ENCODE measurements around the gene CBFA2T2. TPM values are rescaled to one million over a fixed set of nuclear protein-coding genes. Genes with fewer than 3 reads are reported as not detected.

CBFA2T2 gene
- total RNA-seq, 2 donors from 2014 or later, result 10.6 to 12.5 TPM

DNA sequence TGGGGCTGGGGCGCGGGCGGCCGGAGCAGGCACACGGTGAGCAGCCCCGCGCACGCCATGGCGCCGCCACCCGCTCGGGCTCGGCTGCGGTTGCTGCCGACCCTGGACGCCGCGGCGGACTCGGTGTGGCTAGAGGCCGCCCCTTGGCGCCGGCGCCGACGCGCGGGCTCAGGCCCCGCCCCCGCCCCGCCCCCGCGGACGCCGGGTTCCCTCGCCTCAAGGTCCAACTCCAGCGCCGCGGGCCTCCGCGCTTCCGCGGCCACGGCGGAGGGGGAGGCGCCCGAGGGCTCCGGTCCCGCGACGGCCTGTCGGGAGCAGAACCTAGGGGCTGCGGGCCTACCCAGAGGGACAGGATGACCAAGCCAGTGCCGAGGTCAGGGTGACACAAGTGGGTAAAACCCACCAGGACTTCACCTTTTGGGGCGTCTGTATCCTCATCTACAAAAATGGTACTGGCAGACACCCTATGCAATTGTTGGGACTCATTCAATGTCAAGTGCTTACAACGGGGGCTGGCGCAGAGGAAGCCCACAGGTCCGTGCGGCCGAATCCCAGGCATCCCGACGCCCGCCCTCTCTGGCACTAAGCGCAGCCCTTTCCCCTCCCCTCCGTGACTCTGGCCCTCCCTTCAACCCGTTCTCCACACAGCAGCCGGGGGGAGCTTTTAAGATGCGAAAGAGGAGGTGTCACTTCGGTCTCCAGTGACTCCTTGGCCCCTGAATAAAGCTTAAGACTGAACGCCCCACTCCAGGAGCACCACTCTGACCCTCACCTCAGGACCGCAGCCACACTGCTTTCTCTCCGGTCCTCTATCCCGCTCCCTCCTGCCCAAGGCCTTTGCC lies 184.6 kb downstream of the CBFA2T2 start, which contains the start of gene NECAB3:
NECAB3 (minus strand) TSS at position 135 of the 842 bp plus-strand sequence; CDS start at position 59, 76 bp downstream.
- ATAC-seq, result peak; percentile 94
- H3K27me3 ChIP-seq, result no peaks in the 10 kb centered on the region
- DNase-seq, result peak; percentile 86 to 92 (median 87)
- H3K36me3 ChIP-seq (replicated peaks in 1 of 2; ENCODE audit: insufficient read depth in 1 of 2, low read depth in 2 of 2), result no peaks in the 10 kb centered on the region
- intact Hi-C loops (cut with DNase I), result loop anchor here (5.0 kb wide), 1 partner anchor 212 kb away; no protein-coding TSS in a partner anchor
- TF ChIP-seq, protein P1, sequence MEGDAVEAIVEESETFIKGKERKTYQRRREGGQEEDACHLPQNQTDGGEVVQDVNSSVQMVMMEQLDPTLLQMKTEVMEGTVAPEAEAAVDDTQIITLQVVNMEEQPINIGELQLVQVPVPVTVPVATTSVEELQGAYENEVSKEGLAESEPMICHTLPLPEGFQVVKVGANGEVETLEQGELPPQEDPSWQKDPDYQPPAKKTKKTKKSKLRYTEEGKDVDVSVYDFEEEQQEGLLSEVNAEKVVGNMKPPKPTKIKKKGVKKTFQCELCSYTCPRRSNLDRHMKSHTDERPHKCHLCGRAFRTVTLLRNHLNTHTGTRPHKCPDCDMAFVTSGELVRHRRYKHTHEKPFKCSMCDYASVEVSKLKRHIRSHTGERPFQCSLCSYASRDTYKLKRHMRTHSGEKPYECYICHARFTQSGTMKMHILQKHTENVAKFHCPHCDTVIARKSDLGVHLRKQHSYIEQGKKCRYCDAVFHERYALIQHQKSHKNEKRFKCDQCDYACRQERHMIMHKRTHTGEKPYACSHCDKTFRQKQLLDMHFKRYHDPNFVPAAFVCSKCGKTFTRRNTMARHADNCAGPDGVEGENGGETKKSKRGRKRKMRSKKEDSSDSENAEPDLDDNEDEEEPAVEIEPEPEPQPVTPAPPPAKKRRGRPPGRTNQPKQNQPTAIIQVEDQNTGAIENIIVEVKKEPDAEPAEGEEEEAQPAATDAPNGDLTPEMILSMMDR (IDR thresholded peaks at IDR 0.05), result no peak
- peak; percentile 44 to 49 (median 48) for TF ChIP-seq POLR2A (IDR thresholded peaks at IDR 0.05)
- H3K9me3 ChIP-seq, result no peaks in the 10 kb centered on the region
- H3K27ac ChIP-seq, result peak within 1 kb of the TSS; percentile 21 to 75 (median 66)
- 7 to 33% methylated on average over 13 to 65 of the region's 73 CpGs for WGBS, 2 donors
- peak within 1 kb of the TSS; percentile 34 to 35 for H3K4me3 ChIP-seq
- peaks cover 30% of the 10 kb centered on the region for H3K4me1 ChIP-seq

DNA sequence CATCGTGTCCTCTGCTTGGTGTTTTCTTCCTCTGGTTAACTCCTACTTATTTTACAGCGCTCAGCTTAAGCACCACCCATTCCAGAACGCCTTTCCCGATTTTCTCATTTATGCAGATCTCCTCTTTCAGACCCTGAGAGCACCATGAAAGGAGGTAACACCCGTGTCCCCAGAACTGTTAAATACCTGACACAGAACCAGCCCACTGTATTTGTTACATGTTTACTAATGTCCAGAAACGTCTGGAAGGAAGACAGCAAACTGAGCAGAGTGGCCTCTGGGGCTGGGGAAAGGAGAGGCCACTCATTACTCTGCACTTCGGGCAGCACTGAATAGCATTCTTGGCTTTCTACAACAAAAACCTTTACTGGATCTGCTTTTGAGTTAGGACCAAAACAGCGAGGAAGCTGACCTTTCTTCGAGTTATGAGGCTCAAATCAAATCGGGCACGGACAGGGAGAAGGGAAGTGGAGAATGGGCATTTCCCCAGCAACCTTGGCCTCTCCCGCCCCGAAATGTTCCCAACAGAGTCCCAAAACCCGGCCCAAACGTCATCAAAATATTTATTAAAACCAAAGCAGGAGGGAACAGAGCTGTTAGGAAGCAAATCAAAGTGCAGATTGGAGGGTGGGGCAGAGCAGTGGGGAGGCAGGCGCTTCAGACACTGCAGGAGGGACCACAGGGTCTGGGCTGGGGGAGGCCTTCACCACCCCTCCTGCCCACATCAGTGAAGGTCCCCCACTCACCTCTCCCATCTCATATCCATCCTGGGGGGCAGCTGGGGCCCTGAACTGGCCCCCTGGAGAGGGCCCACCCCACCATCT lies 185.5 kb downstream of the CBFA2T2 start:
- ATAC-seq (no peak), DNase-seq (no peak)
- intact Hi-C loops (cut with DNase I), result no loop called here
- Histone ChIP-seq H3K4me1 (peaks cover 30% of the 10 kb centered on the region), H3K27ac (peak overlapping the region in 3 of 4 donors; percentile 64 to 75 (median 68)), H3K36me3 (replicated peaks in 1 of 2; ENCODE audit: insufficient read depth in 1 of 2, low read depth in 2 of 2) (no peaks in the 10 kb centered on the region), H3K27me3 (no peaks in the 10 kb centered on the region), H3K4me3 (no peak overlapping the region), H3K9me3 (no peaks in the 10 kb centered on the region)
- no peak for TF ChIP-seq POLR2A (IDR thresholded peaks at IDR 0.05)
- TF ChIP-seq, protein P1 (IDR thresholded peaks at IDR 0.05), result no peak
- WGBS, 2 donors, result 62 to 65% methylated on average over 16 of the region's 16 CpGs

DNA sequence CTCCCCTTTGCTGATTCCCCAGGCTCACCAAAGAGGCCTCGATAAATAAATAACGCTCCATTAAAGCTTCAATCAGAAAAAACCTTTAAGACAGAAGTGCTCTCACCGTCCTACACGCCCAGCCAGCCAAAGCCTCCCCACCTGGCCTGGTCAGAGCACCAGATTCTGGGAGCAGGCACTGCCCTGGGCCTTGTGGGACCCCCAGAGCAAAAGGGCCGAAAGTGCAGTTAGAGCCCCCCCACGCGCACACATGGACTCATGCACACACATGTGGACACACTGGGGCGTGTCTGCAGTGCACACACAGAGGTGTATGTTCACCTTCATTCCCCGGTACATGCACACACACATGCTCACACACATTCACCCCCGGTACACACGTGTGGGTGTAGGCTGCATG lies 186.2 kb downstream of the CBFA2T2 start:
- no peak for DNase-seq
- peak overlapping the region in 1 of 4 donors; percentile 75 for H3K27ac ChIP-seq
- TF ChIP-seq POLR2A (IDR thresholded peaks at IDR 0.05), result no peak
- TF ChIP-seq, protein P1 (IDR thresholded peaks at IDR 0.05), result no peak
- H3K9me3 ChIP-seq, result no peaks in the 10 kb centered on the region
- H3K27me3 ChIP-seq, result no peaks in the 10 kb centered on the region
- H3K4me1 ChIP-seq, result peaks cover 26% of the 10 kb centered on the region
- ATAC-seq, result no peak
- WGBS, 2 donors, result 88 to 90% methylated on average over 5 to 11 of the region's 11 CpGs
- no peak overlapping the region for H3K4me3 ChIP-seq
- intact Hi-C loops (cut with DNase I), result no loop called here
- H3K36me3 ChIP-seq (replicated peaks in 1 of 2; ENCODE audit: insufficient read depth in 1 of 2, low read depth in 2 of 2), result no peaks in the 10 kb centered on the region

DNA sequence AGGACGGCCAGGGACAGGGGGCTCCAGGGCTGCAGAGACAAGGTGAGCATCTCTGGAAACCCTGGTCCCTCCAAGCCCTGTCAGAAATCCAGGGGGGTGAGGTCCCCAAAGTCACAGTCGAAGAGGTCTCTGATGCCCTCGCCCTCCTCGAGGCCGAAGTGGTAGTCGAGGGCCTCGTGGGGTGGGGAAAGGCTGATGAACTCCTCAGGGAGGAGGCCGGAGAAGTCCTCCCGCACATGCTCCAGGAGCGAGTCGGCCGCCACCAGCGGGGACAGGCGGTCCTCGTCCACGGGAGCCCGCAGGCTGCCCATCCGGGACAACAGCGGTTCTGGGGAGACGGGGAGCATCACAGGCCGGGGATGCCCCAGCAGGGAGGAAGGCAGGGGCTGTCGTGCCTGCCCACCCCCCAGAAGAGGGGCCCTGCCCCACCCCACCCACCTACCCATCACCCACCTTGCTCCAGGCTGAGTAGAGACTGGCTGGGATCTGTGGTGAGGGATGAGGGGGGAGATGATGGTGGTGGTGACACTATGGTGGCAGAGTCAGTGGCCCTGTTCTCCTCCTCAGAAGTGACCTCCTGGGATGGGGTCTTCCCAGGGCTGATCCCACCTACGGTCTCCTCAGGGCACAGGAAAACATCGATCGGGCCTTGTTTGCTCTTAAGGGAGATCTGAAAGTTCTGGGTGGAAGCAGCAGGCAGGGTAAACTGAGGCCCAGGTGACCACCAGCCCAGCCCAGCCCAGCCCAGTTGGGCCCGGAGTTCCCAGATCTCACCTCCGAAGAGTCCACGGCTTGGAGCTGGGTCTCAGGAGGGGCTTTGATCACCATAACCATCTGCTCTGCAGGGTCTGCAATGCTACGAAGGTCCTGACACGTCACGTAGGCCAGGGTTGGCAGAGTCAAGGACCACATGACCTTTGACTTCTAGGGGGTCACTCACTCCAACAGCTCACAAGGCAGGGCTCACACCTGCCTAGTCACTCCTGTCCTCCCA lies 187.1 kb downstream of the CBFA2T2 start:
- H3K27ac ChIP-seq, result no peak overlapping the region
- intact Hi-C loops (cut with DNase I), result no loop called here
- no peaks in the 10 kb centered on the region for H3K36me3 ChIP-seq (replicated peaks in 1 of 2; ENCODE audit: insufficient read depth in 1 of 2, low read depth in 2 of 2)
- H3K4me3 ChIP-seq, result no peak overlapping the region
- no peak for TF ChIP-seq POLR2A (IDR thresholded peaks at IDR 0.05)
- TF ChIP-seq, protein P1 (IDR thresholded peaks at IDR 0.05), result no peak
- ATAC-seq (no peak), DNase-seq (no peak)
- 94 to 95% methylated on average over 22 to 29 of the region's 31 CpGs for WGBS, 2 donors
- H3K4me1 ChIP-seq, result peaks cover 26% of the 10 kb centered on the region
- H3K9me3 ChIP-seq, result no peaks in the 10 kb centered on the region
- H3K27me3 ChIP-seq, result no peaks in the 10 kb centered on the region
